Thyroid gland (tissue), 4 donors: ENCODE data around the gene GMEB2. TPM values are rescaled to one million over a fixed set of nuclear protein-coding genes. Genes with fewer than 3 reads are reported as not detected.
"Not testable (repeated sequence)": the region's sequence is repeated elsewhere in the genome, so short reads cannot be mapped to it uniquely, and the experiment has no call there.

Experiments
- DNase-seq, 2 donors: peaks; one replicate each; pipeline ENCODE4 v3.0.0-alpha.2; 2019
- H3K27ac ChIP-seq, 3 donors: fragments of 200-600 bp; sonication (generic); 1 replicate in 2 of 3; 2 replicates in 1 of 3; pipeline ENCODE4 v1.5.1; 2016 to 2019; ENCODE audit warnings: mild to moderate bottlenecking in 1 of 3, moderate library complexity in 1 of 3
- H3K27me3 ChIP-seq: fragments of 200-600 bp; sonication (generic); one replicate; pipeline ENCODE4 v1.5.1; 2019
- H3K36me3 ChIP-seq, 2 donors: fragments of 200-600 bp; sonication (generic); one replicate each; pipeline ENCODE4 v1.5.1; 2016 to 2019
- H3K4me1 ChIP-seq, 2 donors: fragments of 200-600 bp; sonication (generic); one replicate each; pipeline ENCODE4 v1.5.1; 2017 to 2019
- H3K4me3 ChIP-seq, 3 donors: fragments of 200-600 bp; sonication (generic); replicated peaks in 1 of 3; 1 replicate in 2 of 3; 2 replicates in 1 of 3; pipeline ENCODE4 v1.5.1; 2016; ENCODE audit warnings: mild to moderate bottlenecking in 1 of 3
- H3K9me3 ChIP-seq: fragments of 200-600 bp; sonication (generic); one replicate; pipeline ENCODE4 v1.5.1; 2017
- POLR2A ChIP-seq, 2 donors: fragments of 450-650 bp; IDR thresholded peaks; one replicate each; pipeline ENCODE4 v1.6.1; 2017; ENCODE audit warnings: antibody characterized with exemption in 2 of 2, mild to moderate bottlenecking in 2 of 2, moderate library complexity in 1 of 2
- WGBS, 2 donors: methylation state at CpG; one replicate each; pipeline ENCODE4 v1.1.5; 2017; 5-methylcytosine and 5-hydroxymethylcytosine counted together
- intact Hi-C: fragments of 100-400 bp; cut with DNase I; formaldehyde crosslinking; loops from one replicate; pipeline ENCODE4 v1.15.1; 2023
- total RNA-seq, 4 donors: library from RNA; depleted of rRNA; stranded (reverse); fragments of >200 nt; gene quantifications; one replicate each; pipeline ENCODE4 v1.2.3, GENCODE V29; 2016
- TF ChIP-seq, protein P1 (sequence below), 6 experiments: fragments of 200-600 bp in 3 of 6; fragments of 450-650 bp in 3 of 6; sonication (generic) in 3 of 6; IDR thresholded peaks; one replicate each; pipeline ENCODE4 v1.5.1; 2016 to 2019; ENCODE audit warnings: antibody characterized with exemption in 6 of 6, mild to moderate bottlenecking in 2 of 6, inconsistent platforms in 1 of 6, moderate library complexity in 1 of 6

Gene GMEB2
- total RNA-seq, 4 donors from 2014 or later: 23.1 to 34.9 (median 29.9) TPM

GRCh38 chr20:63560856-63561609, 65.9 kb downstream of the GMEB2 start:
- Histone ChIP-seq H3K27me3 (no peaks in the 10 kb centered on the region), H3K36me3 (peaks cover 44 to 55% of the 10 kb centered on the region in 2 donors), H3K9me3 (no peaks in the 10 kb centered on the region), H3K27ac (no peak overlapping the region), H3K4me3 (no peak overlapping the region), H3K4me1 (no peaks in the 10 kb centered on the region)
- intact Hi-C loops: no loop called here
- no peak for DNase-seq
- 89 to 94% methylated on average over 10 to 14 of the region's 26 CpGs for WGBS, 2 donors
- TF ChIP-seq, protein P1, sequence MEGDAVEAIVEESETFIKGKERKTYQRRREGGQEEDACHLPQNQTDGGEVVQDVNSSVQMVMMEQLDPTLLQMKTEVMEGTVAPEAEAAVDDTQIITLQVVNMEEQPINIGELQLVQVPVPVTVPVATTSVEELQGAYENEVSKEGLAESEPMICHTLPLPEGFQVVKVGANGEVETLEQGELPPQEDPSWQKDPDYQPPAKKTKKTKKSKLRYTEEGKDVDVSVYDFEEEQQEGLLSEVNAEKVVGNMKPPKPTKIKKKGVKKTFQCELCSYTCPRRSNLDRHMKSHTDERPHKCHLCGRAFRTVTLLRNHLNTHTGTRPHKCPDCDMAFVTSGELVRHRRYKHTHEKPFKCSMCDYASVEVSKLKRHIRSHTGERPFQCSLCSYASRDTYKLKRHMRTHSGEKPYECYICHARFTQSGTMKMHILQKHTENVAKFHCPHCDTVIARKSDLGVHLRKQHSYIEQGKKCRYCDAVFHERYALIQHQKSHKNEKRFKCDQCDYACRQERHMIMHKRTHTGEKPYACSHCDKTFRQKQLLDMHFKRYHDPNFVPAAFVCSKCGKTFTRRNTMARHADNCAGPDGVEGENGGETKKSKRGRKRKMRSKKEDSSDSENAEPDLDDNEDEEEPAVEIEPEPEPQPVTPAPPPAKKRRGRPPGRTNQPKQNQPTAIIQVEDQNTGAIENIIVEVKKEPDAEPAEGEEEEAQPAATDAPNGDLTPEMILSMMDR (IDR thresholded peaks at IDR 0.05): no peak
- no peak for TF ChIP-seq POLR2A (IDR thresholded peaks at IDR 0.05)

- no peak for DNase-seq
- Histone ChIP-seq H3K36me3 (peaks cover 39 to 55% of the 10 kb centered on the region in 2 donors), H3K27ac (no peak overlapping the region), H3K9me3 (no peaks in the 10 kb centered on the region), H3K4me3 (no peak overlapping the region), H3K27me3 (no peaks in the 10 kb centered on the region), H3K4me1 (no peaks in the 10 kb centered on the region)
- intact Hi-C loops: no loop called here
- WGBS, 2 donors: 98 to 100% methylated on average over 7 to 16 of the region's 16 CpGs
- TF ChIP-seq, protein P1 (IDR thresholded peaks at IDR 0.05): no peak
- no peak for TF ChIP-seq POLR2A (IDR thresholded peaks at IDR 0.05)
Measured at GRCh38 chr20:63560333-63560805, 66.5 kb downstream of the GMEB2 start.

- intact Hi-C loops, H3K4me1 ChIP-seq, H3K27me3 ChIP-seq, H3K27ac ChIP-seq, H3K4me3 ChIP-seq, DNase-seq, H3K9me3 ChIP-seq: not testable (repeated sequence)
- H3K36me3 ChIP-seq: peaks cover 39 to 49% of the 10 kb centered on the region in 2 donors
- WGBS, 2 donors: 95 to 96% methylated on average over 18 to 29 of the region's 31 CpGs
Measured at GRCh38 chr20:63559485-63560332, 67.2 kb downstream of the GMEB2 start.

DNA sequence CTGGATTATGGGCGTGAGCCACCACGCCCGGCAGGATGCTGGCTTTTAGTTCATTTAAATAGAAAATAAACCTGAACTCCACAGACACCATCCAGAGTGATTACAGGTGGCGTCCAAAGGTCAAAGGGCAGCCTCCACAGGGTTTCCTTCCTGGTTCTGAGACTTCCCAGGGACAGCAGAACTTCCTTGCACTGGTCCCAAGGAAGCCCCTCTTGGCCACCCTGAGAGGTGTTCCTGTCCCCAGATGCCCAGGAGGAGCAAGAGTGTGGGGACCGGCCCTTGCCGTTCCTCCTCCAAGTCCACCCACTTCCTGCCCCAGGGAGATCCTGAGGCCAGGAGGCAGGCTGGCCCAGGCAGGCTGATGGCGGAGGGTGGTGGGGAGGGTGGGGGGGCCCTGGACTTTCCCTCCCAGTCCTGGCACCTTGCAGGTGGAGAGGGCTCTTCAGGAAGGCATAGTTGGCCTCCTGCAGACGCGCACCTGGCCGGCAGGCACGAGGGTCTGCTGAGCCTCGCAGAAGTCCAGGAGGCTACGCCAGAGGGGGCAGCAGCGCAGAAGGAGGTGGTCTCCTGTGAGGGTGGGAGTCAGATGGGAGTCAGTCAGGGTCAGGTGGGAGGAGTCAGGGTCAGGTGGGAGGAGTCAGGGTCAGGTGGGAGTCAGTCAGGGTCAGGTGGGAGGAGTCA, 68.0 kb downstream of the GMEB2 start:
- 94 to 97% methylated on average over 10 to 11 of the region's 14 CpGs for WGBS, 2 donors
- intact Hi-C loops: no loop called here
- DNase-seq: no peak

GRCh38 chr20:63557481-63557891, 69.4 kb downstream of the GMEB2 start:
- TF ChIP-seq, protein P1 (IDR thresholded peaks at IDR 0.05): no peak
- TF ChIP-seq POLR2A (IDR thresholded peaks at IDR 0.05): no peak
- Histone ChIP-seq H3K27me3 (no peaks in the 10 kb centered on the region), H3K4me1 (peaks cover 9 to 12% of the 10 kb centered on the region in 2 donors), H3K36me3 (peaks cover 31% of the 10 kb centered on the region in 2 donors), H3K4me3 (no peak overlapping the region), H3K9me3 (no peaks in the 10 kb centered on the region), H3K27ac (no peak overlapping the region)
- intact Hi-C loops: no loop called here
- no peak for DNase-seq
- 89 to 92% methylated on average over 17 to 19 of the region's 19 CpGs for WGBS, 2 donors

More for the DNA sequence above, 68.0 kb downstream of the GMEB2 start:
- H3K4me1 ChIP-seq: peaks cover 5% of the 10 kb centered on the region in 2 donors
- no peak overlapping the region for H3K27ac ChIP-seq
- peaks cover 39 to 43% of the 10 kb centered on the region in 2 donors for H3K36me3 ChIP-seq
- no peak overlapping the region for H3K4me3 ChIP-seq
- TF ChIP-seq, protein P1 (IDR thresholded peaks at IDR 0.05): no peak
- no peak for TF ChIP-seq POLR2A (IDR thresholded peaks at IDR 0.05)
- H3K9me3 ChIP-seq: no peaks in the 10 kb centered on the region
- no peaks in the 10 kb centered on the region for H3K27me3 ChIP-seq
